ENCODE results near the gene FAM168B.

The FAM168B gene

DNA sequence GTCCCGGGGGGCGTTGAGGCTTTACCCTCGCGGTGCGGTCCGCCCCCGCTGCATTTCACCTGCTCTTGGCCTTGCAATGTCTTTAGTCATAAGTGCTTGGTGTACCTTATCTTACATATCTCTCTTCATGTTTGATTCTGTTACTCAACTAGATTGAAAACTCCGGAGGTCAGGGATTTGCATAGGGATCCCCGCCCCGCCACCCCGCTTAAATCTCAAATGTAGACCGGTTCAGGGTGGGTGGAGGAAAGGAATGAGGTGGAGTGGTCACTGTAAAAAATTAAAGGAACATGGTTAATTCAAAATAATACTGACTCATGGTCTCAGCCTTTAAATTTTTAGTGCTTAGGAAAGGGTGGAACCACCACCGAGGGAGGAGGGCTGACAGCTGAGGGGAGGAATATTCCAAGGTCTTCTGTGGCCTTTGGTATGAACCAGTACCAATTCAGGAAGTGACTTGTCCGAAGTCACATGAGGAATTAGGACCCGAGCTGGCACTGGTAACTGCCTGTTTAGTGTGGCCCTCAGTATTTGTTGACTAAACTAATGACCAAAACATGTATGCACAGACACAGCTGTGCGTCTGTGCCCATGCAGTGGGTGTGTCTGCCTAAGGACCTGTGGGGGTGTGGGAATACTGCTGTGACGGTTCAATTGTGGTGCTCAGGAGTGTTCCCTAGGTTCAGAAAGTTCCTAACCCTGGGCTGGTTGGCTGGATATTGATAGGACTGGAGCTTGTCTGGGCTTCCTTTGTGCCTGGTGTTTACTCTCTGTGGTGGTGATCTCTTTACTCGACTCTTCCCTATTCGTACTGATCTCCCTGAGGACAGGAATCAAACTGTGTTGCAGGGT, 12.9 kb upstream of the FAM168B start:
- H3K27me3 ChIP-seq (ENCODE audit: insufficient read depth, low read length): no peaks in the 10 kb centered on the region
- peak overlapping the region; percentile 86 for H3K4me2 ChIP-seq (ENCODE audit: low read length)
- peaks cover 57% of the 10 kb centered on the region for H3K79me2 ChIP-seq (ENCODE audit: insufficient read depth, low read length)
- peaks cover 24% of the 10 kb centered on the region for H3K36me3 ChIP-seq (ENCODE audit: insufficient read depth, low read length)
- H3K9me3 ChIP-seq (ENCODE audit: low read length): no peaks in the 10 kb centered on the region
- peak overlapping the region; percentile 99 for H3K4me3 ChIP-seq (ENCODE audit: low read depth, low read length, poor library complexity, severe bottlenecking)
- H2AFZ ChIP-seq (ENCODE audit: low read length): no peak overlapping the region
- H3F3A ChIP-seq (ENCODE audit: insufficient read depth, low read length): no peaks in the 10 kb centered on the region
- peak overlapping the region; percentile 60 for H3K27ac ChIP-seq (ENCODE audit: low read depth, low read length, poor library complexity, severe bottlenecking)
- no peak for TF ChIP-seq EZH2 (IDR thresholded peaks at IDR 0.05; ENCODE audit: borderline replicate concordance, low read length)
- TF ChIP-seq, protein P1, sequence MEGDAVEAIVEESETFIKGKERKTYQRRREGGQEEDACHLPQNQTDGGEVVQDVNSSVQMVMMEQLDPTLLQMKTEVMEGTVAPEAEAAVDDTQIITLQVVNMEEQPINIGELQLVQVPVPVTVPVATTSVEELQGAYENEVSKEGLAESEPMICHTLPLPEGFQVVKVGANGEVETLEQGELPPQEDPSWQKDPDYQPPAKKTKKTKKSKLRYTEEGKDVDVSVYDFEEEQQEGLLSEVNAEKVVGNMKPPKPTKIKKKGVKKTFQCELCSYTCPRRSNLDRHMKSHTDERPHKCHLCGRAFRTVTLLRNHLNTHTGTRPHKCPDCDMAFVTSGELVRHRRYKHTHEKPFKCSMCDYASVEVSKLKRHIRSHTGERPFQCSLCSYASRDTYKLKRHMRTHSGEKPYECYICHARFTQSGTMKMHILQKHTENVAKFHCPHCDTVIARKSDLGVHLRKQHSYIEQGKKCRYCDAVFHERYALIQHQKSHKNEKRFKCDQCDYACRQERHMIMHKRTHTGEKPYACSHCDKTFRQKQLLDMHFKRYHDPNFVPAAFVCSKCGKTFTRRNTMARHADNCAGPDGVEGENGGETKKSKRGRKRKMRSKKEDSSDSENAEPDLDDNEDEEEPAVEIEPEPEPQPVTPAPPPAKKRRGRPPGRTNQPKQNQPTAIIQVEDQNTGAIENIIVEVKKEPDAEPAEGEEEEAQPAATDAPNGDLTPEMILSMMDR (IDR thresholded peaks at IDR 0.05; ENCODE audit: low read length): no peak
- H3K9ac ChIP-seq (ENCODE audit: low read length): peak overlapping the region; percentile 95
- no peaks in the 10 kb centered on the region for H4K20me1 ChIP-seq (ENCODE audit: insufficient read depth, low read length)
- peaks cover 23% of the 10 kb centered on the region for H3K4me1 ChIP-seq (ENCODE audit: insufficient read depth, low read length, severe bottlenecking)
- H3K9me2 ChIP-seq (ENCODE audit: low read depth, low read length): no peaks in the 10 kb centered on the region

DNA sequence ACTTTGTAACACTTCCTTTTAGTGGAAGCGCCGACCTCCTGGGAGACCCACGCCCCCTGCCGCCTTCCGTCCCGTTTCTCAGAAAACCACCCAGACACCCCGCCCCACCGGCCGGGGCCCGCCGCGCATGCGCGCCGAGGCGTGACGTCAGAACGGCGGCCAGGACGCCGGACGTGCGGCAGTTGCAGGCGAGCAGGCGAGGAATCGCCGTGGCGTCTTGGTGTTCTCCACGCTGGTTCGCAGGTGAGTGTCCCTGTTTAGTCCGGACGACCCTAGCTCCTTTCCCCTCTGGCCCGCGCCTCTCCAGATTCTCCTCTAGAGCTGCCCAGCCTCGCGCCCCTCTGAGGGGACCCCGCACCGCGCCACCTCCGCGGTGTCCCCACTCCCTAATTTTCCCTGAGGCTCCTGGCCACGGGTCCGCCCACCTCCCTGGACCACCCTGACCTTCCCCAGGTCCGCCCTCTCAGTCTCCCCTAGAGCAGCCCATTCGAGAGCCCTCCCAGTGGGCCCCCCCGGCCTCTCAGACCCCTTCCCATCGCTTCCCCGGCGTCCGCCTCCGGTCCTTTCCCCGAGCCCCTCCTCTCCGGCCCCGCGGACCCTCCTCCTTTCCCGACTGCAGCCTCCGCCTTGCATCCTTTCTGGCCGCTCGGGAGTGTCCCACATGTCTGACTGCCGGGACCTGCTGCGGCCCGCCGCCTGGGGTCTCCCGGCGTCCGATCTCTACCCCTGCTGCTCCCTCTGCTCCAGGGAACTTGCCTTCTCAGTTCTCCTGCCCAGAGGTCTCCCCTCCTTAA, 12.1 kb upstream of the FAM168B start, which contains the start of gene PLEKHB2:
PLEKHB2 (plus strand) TSS at position 181 of the 794 bp plus-strand sequence. CDS start 15,606 bp downstream, outside the sequence.
- no peaks in the 10 kb centered on the region for H3K9me2 ChIP-seq (ENCODE audit: low read depth, low read length)
- H3F3A ChIP-seq (ENCODE audit: insufficient read depth, low read length): no peaks in the 10 kb centered on the region
- H4K20me1 ChIP-seq (ENCODE audit: insufficient read depth, low read length): no peaks in the 10 kb centered on the region
- H3K79me2 ChIP-seq (ENCODE audit: insufficient read depth, low read length): peaks cover 49% of the 10 kb centered on the region
- no peaks in the 10 kb centered on the region for H3K9me3 ChIP-seq (ENCODE audit: low read length)
- H3K4me2 ChIP-seq (ENCODE audit: low read length): peak within 1 kb of the TSS; percentile 86
- no peaks in the 10 kb centered on the region for H3K27me3 ChIP-seq (ENCODE audit: insufficient read depth, low read length)
- peaks cover 23% of the 10 kb centered on the region for H3K4me1 ChIP-seq (ENCODE audit: insufficient read depth, low read length, severe bottlenecking)
- peak within 1 kb of the TSS; percentile 81 for H3K27ac ChIP-seq (ENCODE audit: low read depth, low read length, poor library complexity, severe bottlenecking)
- H2AFZ ChIP-seq (ENCODE audit: low read length): peak within 1 kb of the TSS; percentile 83
- TF ChIP-seq, protein P1 (IDR thresholded peaks at IDR 0.05; ENCODE audit: low read length): no peak; the same call in 1 of the 2 replicates
- no peak for TF ChIP-seq EZH2 (IDR thresholded peaks at IDR 0.05; ENCODE audit: borderline replicate concordance, low read length)
- H3K36me3 ChIP-seq (ENCODE audit: insufficient read depth, low read length): peaks cover 16% of the 10 kb centered on the region
- H3K4me3 ChIP-seq (ENCODE audit: low read depth, low read length, poor library complexity, severe bottlenecking): peak within 1 kb of the TSS; percentile 99
- H3K9ac ChIP-seq (ENCODE audit: low read length): peak within 1 kb of the TSS; percentile 95

DNA sequence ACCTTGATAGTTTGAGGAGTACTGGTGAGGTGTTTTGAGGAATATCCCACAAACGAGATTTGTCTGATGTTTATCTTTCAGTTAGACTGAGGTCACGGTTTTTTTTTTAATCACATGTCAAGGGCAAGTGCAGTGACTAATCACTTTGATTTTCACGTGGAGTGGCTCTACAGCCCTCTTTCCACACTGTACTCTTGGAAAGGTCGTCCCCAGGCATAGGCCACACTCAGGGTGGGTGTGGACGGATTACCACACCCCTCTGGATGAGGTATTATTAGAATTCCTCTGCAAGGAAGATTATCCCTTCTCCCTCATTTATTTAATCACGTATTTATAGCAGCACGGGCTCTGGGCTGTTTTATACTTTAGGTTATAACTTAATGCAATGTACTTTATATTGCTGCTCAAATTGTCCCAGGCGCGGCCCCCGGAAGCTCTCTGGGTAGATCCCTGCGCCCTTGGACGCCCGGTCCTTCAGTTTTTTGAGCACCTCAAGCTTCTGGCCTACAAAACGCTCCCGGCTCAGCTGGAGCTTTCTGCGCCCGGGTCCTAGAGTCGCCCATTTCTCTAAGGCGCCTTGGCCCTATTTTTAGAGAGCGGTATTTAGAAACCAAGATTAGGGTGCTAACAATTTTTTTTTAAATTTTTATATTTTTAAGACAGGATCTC, 11.4 kb upstream of the FAM168B start:
- Histone ChIP-seq H3F3A (ENCODE audit: insufficient read depth, low read length) (no peaks in the 10 kb centered on the region), H3K4me3 (ENCODE audit: low read depth, low read length, poor library complexity, severe bottlenecking) (peak overlapping the region; percentile 99), H3K9me2 (ENCODE audit: low read depth, low read length) (no peaks in the 10 kb centered on the region), H3K9ac (ENCODE audit: low read length) (peak overlapping the region; percentile 95), H3K4me1 (ENCODE audit: insufficient read depth, low read length, severe bottlenecking) (peaks cover 28% of the 10 kb centered on the region), H3K4me2 (ENCODE audit: low read length) (peak overlapping the region; percentile 86), H3K9me3 (ENCODE audit: low read length) (no peaks in the 10 kb centered on the region), H2AFZ (ENCODE audit: low read length) (peak overlapping the region; percentile 83), H3K27me3 (ENCODE audit: insufficient read depth, low read length) (no peaks in the 10 kb centered on the region), H3K36me3 (ENCODE audit: insufficient read depth, low read length) (peaks cover 12% of the 10 kb centered on the region), H3K79me2 (ENCODE audit: insufficient read depth, low read length) (peaks cover 43% of the 10 kb centered on the region), H4K20me1 (ENCODE audit: insufficient read depth, low read length) (no peaks in the 10 kb centered on the region), H3K27ac (ENCODE audit: low read depth, low read length, poor library complexity, severe bottlenecking) (peak overlapping the region; percentile 81)
- TF ChIP-seq, protein P1 (IDR thresholded peaks at IDR 0.05; ENCODE audit: low read length): no peak
- no peak for TF ChIP-seq EZH2 (IDR thresholded peaks at IDR 0.05; ENCODE audit: borderline replicate concordance, low read length)
